Breast epithelium (tissue), 4 donors: ENCODE measurements around the gene KIF4B. TPM values are rescaled to one million over a fixed set of nuclear protein-coding genes. Genes with fewer than 3 reads are reported as not detected.

ENCODE experiments used
- DNase-seq, 2 donors: peaks; one replicate each; pipeline ENCODE4 v3.0.0-alpha.2; 2019; ENCODE audit warnings: low spot score in 2 of 2
- H3K27ac ChIP-seq, 2 donors: fragments of 200-600 bp; sonication (generic) in 1 of 2; one replicate each; pipeline ENCODE4 v1.5.1; 2016 to 2019; ENCODE audit warnings: mild to moderate bottlenecking in 1 of 2
- H3K27me3 ChIP-seq, 2 donors: fragments of 200-600 bp; sonication (generic) in 1 of 2; one replicate each; pipeline versions ENCODE4 v1.5.1 to v1.6.0; 2017 to 2019; ENCODE audit warnings: control low read depth in 1 of 2, mild to moderate bottlenecking in 1 of 2
- H3K36me3 ChIP-seq: fragments of 200-600 bp; one replicate; pipeline ENCODE4 v1.5.1; 2019
- H3K4me1 ChIP-seq, 2 donors: fragments of 200-600 bp; sonication (generic); one replicate each; pipeline ENCODE4 v1.5.1; 2016 to 2019; ENCODE audit warnings: control low read depth in 1 of 2
- H3K4me3 ChIP-seq, 3 donors: fragments of 200-600 bp; sonication (generic); 1 replicate in 2 of 3; 2 replicates in 1 of 3; pipeline ENCODE4 v1.5.1; 2016 to 2019; ENCODE audit warnings: mild to moderate bottlenecking in 3 of 3, moderate library complexity in 2 of 3
- H3K9me3 ChIP-seq, 2 donors: fragments of 200-600 bp; sonication (generic) in 1 of 2; one replicate each; pipeline ENCODE4 v1.5.1; 2016 to 2019; ENCODE audit warnings: control low read depth in 1 of 2
- CTCF ChIP-seq, 3 donors: fragments of 450-650 bp; IDR thresholded peaks; one replicate each; pipeline ENCODE4 v1.5.1; 2016 to 2017; ENCODE audit warnings: antibody characterized with exemption in 3 of 3, mild to moderate bottlenecking in 3 of 3, moderate library complexity in 3 of 3
- POLR2A ChIP-seq: fragments of 450-650 bp; IDR thresholded peaks from one replicate; pipeline ENCODE4 v1.6.1; 2016; ENCODE audit warnings: antibody characterized with exemption, mild to moderate bottlenecking, moderate library complexity
- POLR2AphosphoS5 ChIP-seq, 3 donors: sonication (generic); formaldehyde crosslinking; IDR thresholded peaks; one replicate each; pipeline ENCODE4 v1.6.1; 2017; ENCODE audit warnings: antibody characterized with exemption in 3 of 3
- intact Hi-C: fragments of 100-400 bp; cut with DNase I; formaldehyde crosslinking; loops from one replicate; pipeline ENCODE4 v1.15.1; 2023; ENCODE audit warnings: low total_unique reads
- total RNA-seq, 3 donors: library from RNA; depleted of rRNA; stranded (reverse); fragments of >200 nt; gene quantifications; one replicate each; pipeline ENCODE4 v1.1.0, GENCODE V29; 2016

KIF4B gene
- total RNA-seq, 3 donors from 2014 or later = not detected

DNA sequence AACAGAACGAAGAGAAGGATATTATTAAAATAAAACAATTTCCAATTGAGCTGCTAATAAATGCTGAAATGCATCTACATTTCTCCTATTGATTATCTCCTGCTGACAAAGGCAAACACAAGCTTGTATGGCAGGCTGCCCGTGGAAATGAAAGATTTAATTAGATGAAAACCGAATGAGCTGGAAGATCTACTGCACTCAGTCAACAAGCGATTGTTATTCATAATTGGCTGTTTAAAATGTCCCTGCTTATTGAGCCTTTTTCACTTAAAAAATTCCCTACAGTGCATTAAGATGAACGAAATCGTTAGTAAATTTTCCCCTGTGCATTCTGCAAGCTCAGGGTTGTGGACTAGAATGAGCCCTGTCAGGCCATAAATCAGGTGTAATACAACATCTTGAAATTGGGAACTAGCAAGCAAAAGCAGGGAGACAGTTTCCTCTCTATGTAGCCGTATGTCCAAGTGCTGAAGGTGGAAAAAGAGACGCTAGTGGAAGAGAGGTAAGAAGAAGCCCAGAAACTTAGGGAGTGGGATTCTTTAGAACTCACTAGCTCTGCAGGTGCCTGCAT lies 28.5 kb upstream of the KIF4B start:
- no peak for TF ChIP-seq POLR2AphosphoS5 (IDR thresholded peaks at IDR 0.05)
- no peaks in the 10 kb centered on the region for H3K4me1 ChIP-seq
- no peak overlapping the region for H3K27ac ChIP-seq
- no peak overlapping the region for H3K4me3 ChIP-seq
- no peaks in the 10 kb centered on the region for H3K36me3 ChIP-seq
- DNase-seq = no peak
- no peaks in the 10 kb centered on the region for H3K9me3 ChIP-seq
- intact Hi-C loops = loop anchor here (5.0 kb wide), 1 partner anchor 1017 kb away; no protein-coding TSS in a partner anchor
- H3K27me3 ChIP-seq = no peaks in the 10 kb centered on the region

DNA sequence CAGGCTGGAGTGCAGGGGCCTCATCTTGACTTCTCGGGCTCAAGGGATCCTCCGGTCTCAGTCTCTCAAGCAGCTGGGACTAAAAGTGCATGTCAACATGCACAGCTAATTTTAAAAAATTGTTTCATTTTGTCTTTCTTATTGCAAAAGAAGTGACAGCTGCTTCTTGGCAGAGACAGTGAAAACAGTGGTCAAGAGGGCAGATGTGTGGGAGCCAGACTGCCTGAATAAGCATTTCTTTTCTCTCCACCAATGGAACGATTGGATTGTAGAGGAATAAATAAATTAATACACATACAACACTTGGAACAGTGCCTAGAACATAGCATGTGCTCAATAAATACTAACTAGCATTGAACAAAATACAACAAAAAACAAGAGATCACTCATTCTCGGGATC lies 27.4 kb upstream of the KIF4B start:
- no peaks in the 10 kb centered on the region for H3K27me3 ChIP-seq

DNA sequence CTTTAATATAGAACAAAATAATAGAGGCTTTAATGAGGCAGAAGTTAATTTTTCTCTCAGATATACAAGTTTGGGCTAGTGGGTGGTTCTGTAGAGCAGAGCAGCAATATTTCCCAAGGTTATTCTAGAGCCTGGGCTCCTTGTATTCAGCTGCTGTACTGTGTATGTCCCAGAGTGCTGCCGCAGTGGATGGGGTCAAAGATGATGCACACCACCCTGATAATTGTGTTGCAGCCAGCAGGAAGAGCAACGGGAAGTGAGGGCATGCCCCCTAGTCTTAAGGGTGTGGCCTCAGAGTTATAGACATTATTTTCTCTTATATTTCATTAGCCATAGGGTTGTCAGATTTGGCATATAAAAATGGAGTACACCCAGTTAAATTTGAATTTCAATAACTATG lies 23.9 kb upstream of the KIF4B start:
- intact Hi-C loops = loop anchor here (1.0 kb wide), 1 partner anchor 18 kb away; no protein-coding TSS in a partner anchor
- no peaks in the 10 kb centered on the region for H3K4me1 ChIP-seq
- no peaks in the 10 kb centered on the region for H3K36me3 ChIP-seq
- no peak overlapping the region for H3K4me3 ChIP-seq
- no peaks in the 10 kb centered on the region for H3K27me3 ChIP-seq
- no peaks in the 10 kb centered on the region for H3K9me3 ChIP-seq
- no peak overlapping the region for H3K27ac ChIP-seq
- DNase-seq = no peak
- TF ChIP-seq POLR2A (no peak), POLR2AphosphoS5 (IDR thresholded peaks at IDR 0.05) (no peak), CTCF (IDR thresholded peaks at IDR 0.05) (no peak)

More for the DNA sequence above, 27.4 kb upstream of the KIF4B start:
- TF ChIP-seq POLR2AphosphoS5 (IDR thresholded peaks at IDR 0.05) = no peak
- Histone ChIP-seq H3K27ac (no peak overlapping the region), H3K4me3 (no peak overlapping the region), H3K4me1 (no peaks in the 10 kb centered on the region), H3K36me3 (no peaks in the 10 kb centered on the region), H3K9me3 (no peaks in the 10 kb centered on the region)
- intact Hi-C loops = no loop called here
- no peak for DNase-seq

- H3K27me3 ChIP-seq = no peaks in the 10 kb centered on the region
- H3K27ac ChIP-seq = no peak overlapping the region
- TF ChIP-seq POLR2AphosphoS5 (IDR thresholded peaks at IDR 0.05) = no peak
- no peak for TF ChIP-seq POLR2A
- no peak for TF ChIP-seq CTCF (IDR thresholded peaks at IDR 0.05)
- no peak for DNase-seq
- intact Hi-C loops = no loop called here
- no peaks in the 10 kb centered on the region for H3K36me3 ChIP-seq
- no peak overlapping the region for H3K4me3 ChIP-seq
- no peaks in the 10 kb centered on the region for H3K9me3 ChIP-seq
- H3K4me1 ChIP-seq = no peaks in the 10 kb centered on the region
These were observed 20.1 kb upstream of the KIF4B start for GRCh38 chr5:154993461-154993860.

GRCh38 chr5:154995679-154996078 lies 17.9 kb upstream of the KIF4B start:
- DNase-seq = no peak
- H3K4me3 ChIP-seq = no peak overlapping the region

DNA sequence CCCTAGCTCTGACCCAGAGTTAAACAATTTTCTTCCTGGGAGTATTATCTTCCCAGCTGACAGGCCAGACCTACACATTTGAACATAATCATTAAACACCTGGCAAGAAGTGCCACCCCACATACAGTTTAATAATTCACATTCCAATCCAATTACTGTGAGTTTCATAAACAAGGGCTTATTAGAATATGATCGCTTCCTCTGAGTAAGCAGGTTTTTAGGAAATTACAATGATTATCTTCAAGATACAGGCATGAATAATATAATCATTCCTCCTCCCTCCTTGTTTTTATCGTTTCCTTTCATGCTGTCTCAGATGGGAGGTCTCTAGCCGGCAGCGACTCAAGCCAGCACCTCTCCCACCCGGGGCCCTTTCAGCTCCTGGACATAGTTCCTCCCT lies 15.8 kb upstream of the KIF4B start:
- Histone ChIP-seq H3K4me3 (no peak overlapping the region), H3K9me3 (no peaks in the 10 kb centered on the region), H3K27me3 (no peaks in the 10 kb centered on the region), H3K36me3 (no peaks in the 10 kb centered on the region), H3K27ac (no peak overlapping the region), H3K4me1 (no peaks in the 10 kb centered on the region)
- no peak for DNase-seq
- intact Hi-C loops = no loop called here
- TF ChIP-seq POLR2A (no peak), POLR2AphosphoS5 (IDR thresholded peaks at IDR 0.05) (no peak), CTCF (IDR thresholded peaks at IDR 0.05) (no peak)

More at GRCh38 chr5:154995679-154996078, 17.9 kb upstream of the KIF4B start:
- H3K27me3 ChIP-seq = no peaks in the 10 kb centered on the region
- no peaks in the 10 kb centered on the region for H3K9me3 ChIP-seq
- H3K4me1 ChIP-seq = no peaks in the 10 kb centered on the region
- H3K27ac ChIP-seq = no peak overlapping the region
- TF ChIP-seq CTCF (IDR thresholded peaks at IDR 0.05) (no peak), POLR2AphosphoS5 (IDR thresholded peaks at IDR 0.05) (no peak), POLR2A (no peak)
- intact Hi-C loops = no loop called here
- H3K36me3 ChIP-seq = no peaks in the 10 kb centered on the region
